ENCODE data around the gene MYO5C.

MYO5C gene, protein sequence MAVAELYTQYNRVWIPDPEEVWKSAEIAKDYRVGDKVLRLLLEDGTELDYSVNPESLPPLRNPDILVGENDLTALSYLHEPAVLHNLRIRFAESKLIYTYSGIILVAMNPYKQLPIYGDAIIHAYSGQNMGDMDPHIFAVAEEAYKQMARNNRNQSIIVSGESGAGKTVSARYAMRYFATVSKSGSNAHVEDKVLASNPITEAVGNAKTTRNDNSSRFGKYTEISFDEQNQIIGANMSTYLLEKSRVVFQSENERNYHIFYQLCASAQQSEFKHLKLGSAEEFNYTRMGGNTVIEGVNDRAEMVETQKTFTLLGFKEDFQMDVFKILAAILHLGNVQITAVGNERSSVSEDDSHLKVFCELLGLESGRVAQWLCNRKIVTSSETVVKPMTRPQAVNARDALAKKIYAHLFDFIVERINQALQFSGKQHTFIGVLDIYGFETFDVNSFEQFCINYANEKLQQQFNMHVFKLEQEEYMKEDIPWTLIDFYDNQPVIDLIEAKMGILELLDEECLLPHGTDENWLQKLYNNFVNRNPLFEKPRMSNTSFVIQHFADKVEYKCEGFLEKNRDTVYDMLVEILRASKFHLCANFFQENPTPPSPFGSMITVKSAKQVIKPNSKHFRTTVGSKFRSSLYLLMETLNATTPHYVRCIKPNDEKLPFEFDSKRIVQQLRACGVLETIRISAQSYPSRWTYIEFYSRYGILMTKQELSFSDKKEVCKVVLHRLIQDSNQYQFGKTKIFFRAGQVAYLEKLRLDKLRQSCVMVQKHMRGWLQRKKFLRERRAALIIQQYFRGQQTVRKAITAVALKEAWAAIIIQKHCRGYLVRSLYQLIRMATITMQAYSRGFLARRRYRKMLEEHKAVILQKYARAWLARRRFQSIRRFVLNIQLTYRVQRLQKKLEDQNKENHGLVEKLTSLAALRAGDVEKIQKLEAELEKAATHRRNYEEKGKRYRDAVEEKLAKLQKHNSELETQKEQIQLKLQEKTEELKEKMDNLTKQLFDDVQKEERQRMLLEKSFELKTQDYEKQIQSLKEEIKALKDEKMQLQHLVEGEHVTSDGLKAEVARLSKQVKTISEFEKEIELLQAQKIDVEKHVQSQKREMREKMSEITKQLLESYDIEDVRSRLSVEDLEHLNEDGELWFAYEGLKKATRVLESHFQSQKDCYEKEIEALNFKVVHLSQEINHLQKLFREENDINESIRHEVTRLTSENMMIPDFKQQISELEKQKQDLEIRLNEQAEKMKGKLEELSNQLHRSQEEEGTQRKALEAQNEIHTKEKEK (N-terminal part only)

DNA sequence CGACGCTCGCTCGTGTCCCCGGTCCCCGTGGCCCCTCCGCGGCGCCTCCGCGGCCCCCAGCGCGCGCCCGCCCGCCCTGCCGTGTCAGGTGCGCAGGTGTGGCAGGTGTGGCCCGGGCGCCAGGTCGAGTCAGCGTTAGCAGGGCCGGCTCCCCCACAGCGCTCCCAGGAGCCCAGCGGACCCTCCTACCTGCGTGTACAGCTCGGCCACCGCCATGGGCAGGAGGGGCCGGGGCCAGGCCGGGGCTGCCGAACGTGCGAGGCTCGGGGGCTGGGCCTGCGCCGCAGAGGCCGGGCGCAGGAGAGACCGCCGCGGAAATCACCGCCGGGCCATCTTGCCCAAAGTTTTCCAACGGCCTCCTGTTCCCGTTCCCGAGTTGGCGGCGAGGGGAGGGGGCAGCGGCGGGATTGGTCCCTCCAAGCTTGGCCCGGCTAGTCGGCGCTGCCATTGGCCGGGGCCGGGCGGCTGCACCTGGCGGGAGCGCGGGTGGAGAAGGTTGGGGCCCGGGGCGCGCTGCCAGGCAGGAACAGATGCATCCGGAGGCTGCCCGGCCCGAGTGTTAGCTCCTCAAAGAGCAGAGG is at the start of gene MYO5C:
MYO5C (minus strand) TSS at position 384 of the 581 bp plus-strand sequence; CDS start at position 216, 168 bp downstream.
- in situ Hi-C loops (cut with MboI; ENCODE audit: low sequenced_read_pairs) = no loop called here

- in situ Hi-C loops (cut with MboI; ENCODE audit: low sequenced_read_pairs) = no loop called here
Observed at GRCh38 chr15:52344592-52344991, 49.0 kb upstream of the MYO5C start.

- in situ Hi-C loops (cut with MboI; ENCODE audit: low sequenced_read_pairs) = no loop called here
Observed at GRCh38 chr15:52343831-52344230, 48.2 kb upstream of the MYO5C start.

- in situ Hi-C loops (cut with MboI; ENCODE audit: low sequenced_read_pairs) = no loop called here
Observed at GRCh38 chr15:52340093-52340492, 44.5 kb upstream of the MYO5C start.

DNA sequence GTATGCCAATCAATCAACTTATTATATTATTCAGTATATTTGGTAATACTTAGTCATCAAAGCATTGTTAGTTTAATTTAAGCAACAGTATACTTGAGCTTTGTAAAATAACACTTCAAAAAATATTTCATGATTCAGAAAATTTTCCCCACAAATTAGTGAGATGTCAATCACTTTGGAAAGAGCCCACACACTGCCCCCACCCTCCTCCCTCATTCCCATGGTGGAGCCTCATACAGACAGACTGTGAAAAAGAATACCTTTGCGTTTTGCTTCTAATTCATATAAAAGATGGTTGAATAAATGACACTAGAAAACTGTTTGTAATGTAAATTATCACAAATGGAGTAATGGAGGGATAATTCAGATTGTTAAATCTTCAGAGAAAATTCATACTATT is 43.3 kb upstream of the MYO5C start:
- in situ Hi-C loops (cut with MboI; ENCODE audit: low sequenced_read_pairs) = no loop called here

DNA sequence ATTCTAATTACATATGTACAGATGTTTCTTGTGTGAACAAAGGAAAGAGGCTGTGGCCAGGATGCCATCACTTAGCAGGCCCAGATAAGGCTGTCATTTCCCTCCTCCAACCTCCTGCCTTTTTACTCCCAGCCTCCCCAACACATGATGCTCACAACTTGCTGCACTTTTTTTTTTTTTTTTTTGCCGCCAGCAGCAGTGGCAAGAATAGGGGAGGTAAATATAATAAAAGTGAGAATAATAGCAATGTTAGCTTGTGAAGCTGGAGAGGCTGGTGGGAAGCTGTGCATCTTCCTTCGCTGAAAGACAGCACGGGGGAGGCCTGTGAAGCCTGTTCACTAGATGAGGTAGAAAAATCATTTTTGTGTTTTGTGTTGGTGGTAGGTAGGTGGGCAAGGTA is 42.5 kb upstream of the MYO5C start:
- in situ Hi-C loops (cut with MboI; ENCODE audit: low sequenced_read_pairs) = no loop called here

DNA sequence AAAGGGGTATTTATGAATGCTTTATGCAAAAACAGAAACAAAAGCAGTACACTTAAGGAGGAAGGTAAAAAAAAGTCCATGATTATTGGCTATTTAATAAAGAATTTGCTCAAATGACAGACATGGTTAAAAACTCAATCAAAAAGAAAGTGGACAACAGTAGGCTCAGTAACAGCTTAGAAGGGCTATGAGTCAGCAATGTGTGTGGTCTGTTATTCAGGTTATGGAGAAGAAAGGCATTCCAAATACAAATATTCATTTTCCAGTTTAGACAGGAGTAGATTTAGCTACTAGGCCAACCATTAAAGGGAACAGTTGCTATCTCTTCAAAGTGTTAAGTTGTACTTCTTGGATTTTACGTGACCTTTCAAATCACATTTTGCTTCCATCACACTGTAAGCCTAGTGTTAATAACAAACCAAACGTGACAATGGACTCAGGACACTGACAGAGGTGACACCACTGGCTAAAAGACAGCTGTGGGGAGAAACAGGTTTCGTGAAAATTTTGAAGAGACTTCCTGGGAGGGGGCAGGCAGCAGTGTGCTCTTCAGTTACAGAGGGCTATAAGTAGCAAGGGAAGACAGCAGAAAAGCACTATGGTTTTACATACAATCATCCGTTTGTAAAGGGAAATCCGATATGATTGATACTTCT is 41.7 kb upstream of the MYO5C start:
- in situ Hi-C loops (cut with MboI; ENCODE audit: low sequenced_read_pairs) = no loop called here

DNA sequence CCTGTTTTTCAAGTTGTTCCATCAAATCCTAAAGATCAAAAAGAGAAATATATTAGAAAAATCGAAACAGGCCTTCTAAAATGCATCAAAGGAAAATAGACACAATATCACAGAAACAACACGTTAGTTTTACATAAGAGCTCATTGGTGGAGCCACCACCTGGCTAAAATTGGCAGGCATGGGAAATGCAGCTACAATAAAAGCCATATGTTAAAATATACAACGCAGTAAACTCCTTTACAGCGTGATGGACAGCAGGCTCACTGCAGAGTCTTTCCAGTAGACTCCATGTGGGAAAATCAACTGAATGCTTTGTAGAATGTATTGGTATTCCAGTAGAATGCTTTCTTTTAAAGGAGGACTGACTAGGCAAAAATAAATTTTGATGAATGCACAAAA is 40.9 kb upstream of the MYO5C start:
- in situ Hi-C loops (cut with MboI; ENCODE audit: low sequenced_read_pairs) = no loop called here

DNA sequence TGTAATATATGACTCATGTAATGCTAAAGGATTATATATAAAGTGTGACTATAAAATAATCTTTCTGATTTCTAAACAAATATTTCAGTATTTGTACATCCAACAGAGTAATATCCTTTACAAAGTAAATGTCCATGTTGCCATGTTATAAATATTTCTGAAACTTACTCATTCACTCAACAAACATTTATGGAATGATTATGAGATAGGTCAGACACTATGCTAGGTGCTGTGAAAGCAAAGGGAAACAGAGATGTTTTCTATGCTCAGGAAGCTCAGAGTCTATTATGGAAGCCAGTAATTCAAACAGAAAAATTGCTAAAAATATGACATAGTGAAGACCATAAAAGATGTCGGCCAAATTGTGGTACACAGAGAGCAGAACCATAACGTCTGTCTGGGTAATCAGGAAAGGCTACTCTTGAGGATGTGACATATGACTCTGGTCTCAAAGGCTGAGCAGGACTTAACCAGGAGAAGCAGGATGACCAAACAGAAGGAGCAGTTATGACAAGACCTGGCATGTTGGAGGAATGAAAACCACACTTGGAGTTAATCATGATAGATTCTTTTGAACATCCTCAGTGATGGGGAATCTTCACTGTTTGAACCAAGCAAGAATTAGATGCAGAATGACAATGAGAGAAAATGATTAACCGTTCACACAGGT is 39.0 kb upstream of the MYO5C start:
- in situ Hi-C loops (cut with MboI; ENCODE audit: low sequenced_read_pairs) = no loop called here

- in situ Hi-C loops (cut with MboI; ENCODE audit: low sequenced_read_pairs) = no loop called here
Observed at GRCh38 chr15:52331490-52332240, 36.1 kb upstream of the MYO5C start.

DNA sequence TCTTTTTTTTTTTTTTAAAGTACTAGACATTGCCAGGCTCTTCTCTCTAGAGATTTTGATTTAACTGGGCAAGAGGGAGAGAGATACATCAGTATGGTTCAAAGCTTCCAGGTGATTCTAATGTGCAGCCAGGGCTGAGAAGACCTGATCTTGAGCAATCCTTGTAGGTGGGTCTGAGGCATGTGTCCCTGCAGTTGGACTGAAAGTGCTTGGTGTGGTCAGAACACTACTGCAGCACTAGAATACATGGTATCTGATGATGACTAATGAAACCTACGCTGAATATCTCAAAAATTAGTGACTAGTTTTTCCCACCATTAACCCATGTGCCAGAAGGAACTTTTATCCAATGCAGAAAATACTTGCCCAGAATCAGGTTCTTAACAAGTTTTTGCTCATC is 34.4 kb upstream of the MYO5C start:
- in situ Hi-C loops (cut with MboI; ENCODE audit: low sequenced_read_pairs) = no loop called here

DNA sequence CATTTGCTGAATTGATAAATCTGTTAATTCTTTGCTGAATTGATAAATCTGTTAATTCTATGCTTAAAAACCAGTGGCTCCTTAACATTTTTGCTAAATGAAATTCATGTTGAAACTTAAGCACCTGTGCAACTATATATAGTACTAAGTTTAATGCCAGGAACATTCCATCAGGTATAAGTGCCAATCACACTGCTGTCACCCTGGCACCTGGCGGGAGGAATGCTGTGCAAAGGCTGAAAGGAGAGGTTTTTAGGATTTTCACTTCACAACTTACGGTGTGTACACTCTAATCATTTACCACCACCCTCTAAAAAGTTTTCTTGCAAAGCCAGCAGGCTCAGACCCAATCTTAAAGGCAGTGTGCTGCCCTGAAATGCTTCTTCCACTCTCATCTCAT is 33.5 kb upstream of the MYO5C start:
- in situ Hi-C loops (cut with MboI; ENCODE audit: low sequenced_read_pairs) = no loop called here

- in situ Hi-C loops (cut with MboI; ENCODE audit: low sequenced_read_pairs) = no loop called here
Observed at GRCh38 chr15:52328680-52329079, 33.1 kb upstream of the MYO5C start.

GRCh38 chr15:52326756-52327155 is 31.2 kb upstream of the MYO5C start:
- in situ Hi-C loops (cut with MboI; ENCODE audit: low sequenced_read_pairs) = no loop called here

DNA sequence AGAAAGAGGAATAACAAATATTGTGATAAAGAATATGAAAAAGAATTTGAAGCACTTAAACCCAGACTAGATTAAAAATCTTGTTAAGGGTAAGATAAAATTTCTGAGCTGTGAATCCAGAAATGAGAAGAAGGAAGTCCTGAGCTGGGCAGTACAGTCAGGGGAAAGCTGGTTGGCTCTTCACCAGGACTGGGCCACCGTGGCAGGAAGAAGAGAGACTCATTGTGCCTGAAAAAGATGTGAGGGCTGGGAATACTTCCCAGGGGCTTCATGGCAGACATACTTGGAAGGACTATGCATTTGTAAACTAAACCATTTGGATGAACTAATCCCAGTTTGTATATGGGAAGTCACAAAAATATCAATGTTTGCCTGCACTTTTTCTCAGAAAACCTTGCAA is 28.5 kb upstream of the MYO5C start:
- in situ Hi-C loops (cut with MboI; ENCODE audit: low sequenced_read_pairs) = no loop called here

GRCh38 chr15:52318729-52319500 is 23.3 kb upstream of the MYO5C start:
- in situ Hi-C loops (cut with MboI; ENCODE audit: low sequenced_read_pairs) = no loop called here

DNA sequence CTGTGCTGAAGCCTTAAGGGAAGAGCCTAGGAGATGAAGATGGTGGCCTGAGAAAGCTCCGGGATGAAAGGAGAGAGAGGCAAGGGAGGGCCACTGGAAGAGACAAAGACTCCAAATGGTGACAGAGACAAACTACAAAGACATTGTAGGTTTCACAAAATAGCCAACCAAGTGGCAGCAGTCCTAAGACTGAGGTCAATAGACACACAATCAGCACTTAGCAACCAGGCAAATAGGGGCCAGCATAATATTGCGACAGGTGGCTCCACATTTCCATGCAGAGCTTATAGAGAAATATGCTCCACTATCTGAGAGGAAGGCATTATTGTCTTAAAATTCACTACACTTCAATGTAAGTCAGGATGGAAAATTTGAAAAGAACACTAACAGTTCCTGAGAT is 22.1 kb upstream of the MYO5C start:
- in situ Hi-C loops (cut with MboI; ENCODE audit: low sequenced_read_pairs) = no loop called here

DNA sequence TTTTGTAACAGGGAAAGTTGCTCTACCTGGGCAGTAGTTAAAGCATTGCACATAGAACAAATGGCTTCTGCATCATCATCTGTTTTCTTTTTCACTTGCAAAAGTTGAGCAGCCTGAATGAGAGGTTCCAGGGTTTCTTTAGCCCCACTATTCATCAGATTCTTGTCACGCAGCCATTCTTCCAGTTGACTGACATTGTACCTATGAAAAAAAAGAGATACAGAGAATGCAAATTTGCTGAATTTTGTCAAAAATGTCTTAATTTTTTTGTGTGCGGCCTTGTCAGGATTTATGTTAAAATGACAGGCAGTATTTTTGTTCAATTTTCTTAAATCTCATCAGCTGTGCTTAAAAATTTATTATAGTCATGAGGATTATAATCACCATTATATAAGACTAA is 21.4 kb upstream of the MYO5C start:
- in situ Hi-C loops (cut with MboI; ENCODE audit: low sequenced_read_pairs) = no loop called here
